IPS-18c (cell line): ENCODE data around the gene CAMK4.
"Not testable (repeated sequence)": the region's sequence is repeated elsewhere in the genome, so short reads cannot be mapped to it uniquely, and the experiment has no call there.

Experiments used
- H3K4me3 ChIP-seq: 2 replicates; pipeline ENCODE4 v1.7.0; 2013; ENCODE audit warnings: low read depth, mild to moderate bottlenecking, low read length, moderate library complexity; ENCODE audit not compliant: insufficient read depth
- H3K9me3 ChIP-seq: one replicate; pipeline ENCODE4 v1.6.1; 2013; ENCODE audit warnings: mild to moderate bottlenecking, low read length, moderate library complexity; ENCODE audit not compliant: control insufficient read depth, insufficient read depth

Gene CAMK4

DNA sequence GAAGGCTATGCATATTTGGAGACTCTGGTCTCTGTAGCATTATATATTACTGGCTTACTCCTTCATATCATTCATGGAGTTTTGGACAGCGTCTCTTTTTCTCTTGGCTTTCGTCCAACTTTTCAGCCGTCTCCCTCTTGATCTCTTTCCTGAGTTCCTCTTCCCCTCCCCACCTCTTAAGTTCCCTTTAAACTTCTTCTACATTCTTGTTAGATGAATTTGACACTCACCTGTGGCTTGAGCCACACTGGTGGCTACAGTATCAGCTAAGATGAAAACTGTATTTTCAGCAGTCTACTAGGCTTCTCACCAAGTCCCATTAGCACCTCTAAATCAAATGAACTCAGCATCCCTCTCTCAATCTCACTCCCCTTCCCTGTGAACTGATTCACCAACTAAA, 160.0 kb downstream of the CAMK4 start:
- Histone ChIP-seq H3K4me3 (no peak overlapping the region), H3K9me3 (no peaks in the 10 kb centered on the region)

DNA sequence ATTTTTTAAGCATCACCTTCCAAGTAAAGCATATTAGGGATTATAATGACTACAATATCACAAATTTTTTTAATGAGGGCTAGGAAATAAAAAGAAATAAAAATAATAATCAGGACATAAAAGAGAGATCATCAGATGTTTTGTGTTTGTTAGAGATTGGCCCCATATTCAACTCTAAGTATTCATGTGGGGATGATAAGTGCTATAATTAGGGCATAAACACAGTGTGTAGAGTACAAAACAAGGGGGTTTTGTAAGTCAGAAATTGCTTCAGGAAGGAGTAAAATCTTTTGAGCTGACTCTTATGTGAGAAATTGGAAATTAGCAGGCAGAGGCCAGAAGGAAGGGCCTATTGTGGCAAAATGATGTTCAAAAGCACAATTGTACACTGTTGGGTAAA, 160.9 kb downstream of the CAMK4 start:
- no peaks in the 10 kb centered on the region for H3K9me3 ChIP-seq
- no peak overlapping the region for H3K4me3 ChIP-seq

- H3K9me3 ChIP-seq: no peaks in the 10 kb centered on the region
These were observed 162.0 kb downstream of the CAMK4 start for GRCh38 chr5:111385970-111386831.

GRCh38 chr5:111386832-111387162, 162.6 kb downstream of the CAMK4 start:
- Histone ChIP-seq H3K4me3 (no peak overlapping the region), H3K9me3 (no peaks in the 10 kb centered on the region)

More at GRCh38 chr5:111385970-111386831, 162.0 kb downstream of the CAMK4 start:
- no peak overlapping the region for H3K4me3 ChIP-seq

- Histone ChIP-seq H3K4me3 (no peak overlapping the region), H3K9me3 (no peaks in the 10 kb centered on the region)
These were observed 163.2 kb downstream of the CAMK4 start for GRCh38 chr5:111387361-111387760.

DNA sequence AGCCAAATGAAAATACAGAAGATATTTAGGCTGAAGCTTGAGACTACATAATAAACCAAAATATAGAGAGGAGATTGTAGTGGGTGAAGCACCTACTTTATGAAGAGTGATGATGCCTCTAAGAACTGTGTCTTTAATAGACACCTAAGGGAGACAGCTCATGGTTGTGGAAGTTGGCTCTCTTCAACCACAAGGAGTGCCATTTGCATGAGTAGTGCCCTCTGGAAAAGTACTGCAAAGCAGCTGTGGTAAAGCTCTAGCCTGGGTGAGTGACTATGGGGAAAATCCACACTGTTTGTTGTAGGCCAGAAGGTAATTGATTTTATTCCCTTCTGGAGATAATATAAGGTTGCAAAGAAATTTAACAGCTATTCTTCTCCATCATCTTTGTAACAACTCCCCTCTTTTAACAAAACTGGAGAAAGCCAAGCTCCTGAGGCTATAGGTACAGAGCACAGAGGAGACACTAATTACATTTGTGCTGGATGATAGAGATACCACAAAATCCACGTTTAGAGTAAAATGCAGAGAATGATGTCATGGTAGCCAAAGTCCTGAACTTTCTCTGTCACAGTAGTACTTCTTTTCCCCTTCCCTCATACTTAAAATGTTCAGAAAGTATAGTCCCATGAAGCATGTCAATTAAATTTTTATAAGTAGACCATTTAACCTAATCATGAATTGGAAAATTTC, 165.4 kb downstream of the CAMK4 start:
- no peak overlapping the region for H3K4me3 ChIP-seq
- no peaks in the 10 kb centered on the region for H3K9me3 ChIP-seq

- no peaks in the 10 kb centered on the region for H3K9me3 ChIP-seq
These were observed 168.0 kb downstream of the CAMK4 start for GRCh38 chr5:111392181-111392580.

GRCh38 chr5:111394586-111394985, 170.4 kb downstream of the CAMK4 start:
- H3K9me3 ChIP-seq: no peaks in the 10 kb centered on the region
- no peak overlapping the region for H3K4me3 ChIP-seq

More at GRCh38 chr5:111392181-111392580, 168.0 kb downstream of the CAMK4 start:
- no peak overlapping the region for H3K4me3 ChIP-seq

DNA sequence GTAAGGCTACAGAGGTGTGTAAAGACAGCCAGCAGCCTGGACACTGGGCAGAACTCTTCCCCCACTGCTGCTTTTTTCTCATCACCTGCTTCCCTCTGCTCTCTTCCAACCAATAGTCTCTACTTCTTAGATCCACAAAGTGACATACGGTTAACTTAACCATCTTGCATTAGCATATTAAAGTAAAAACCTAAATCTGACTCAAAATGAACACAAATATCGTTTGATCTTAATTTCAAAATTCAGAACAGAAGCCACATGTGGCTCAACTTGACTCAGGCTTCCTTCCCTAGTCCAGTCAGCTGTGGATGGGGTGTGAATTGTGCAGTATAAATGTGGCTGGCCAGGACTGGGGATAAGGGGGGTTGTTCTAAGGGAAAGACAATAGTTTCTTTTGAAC, 173.8 kb downstream of the CAMK4 start:
- Histone ChIP-seq H3K9me3 (no peaks in the 10 kb centered on the region), H3K4me3 (no peak overlapping the region)

DNA sequence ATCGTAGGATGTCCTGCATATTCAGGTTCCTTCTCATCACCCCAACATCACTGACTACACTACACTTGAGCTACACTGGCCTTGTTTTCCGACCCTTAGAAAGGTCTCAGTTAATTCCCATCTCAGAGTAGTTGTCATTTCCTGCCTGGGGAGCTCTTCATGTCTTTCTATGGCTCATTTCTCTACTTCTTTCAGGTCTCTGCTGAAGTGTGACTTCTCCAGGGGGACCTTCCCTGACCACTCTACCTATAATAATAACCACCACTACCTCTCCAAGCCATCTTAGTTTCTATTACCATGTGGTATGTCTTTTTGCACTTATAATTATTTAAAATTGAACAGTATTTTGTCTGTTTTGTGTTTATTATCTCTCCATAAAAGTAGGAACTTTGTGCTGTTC, 174.9 kb downstream of the CAMK4 start:
- H3K4me3 ChIP-seq: no peak overlapping the region
- H3K9me3 ChIP-seq: no peaks in the 10 kb centered on the region

DNA sequence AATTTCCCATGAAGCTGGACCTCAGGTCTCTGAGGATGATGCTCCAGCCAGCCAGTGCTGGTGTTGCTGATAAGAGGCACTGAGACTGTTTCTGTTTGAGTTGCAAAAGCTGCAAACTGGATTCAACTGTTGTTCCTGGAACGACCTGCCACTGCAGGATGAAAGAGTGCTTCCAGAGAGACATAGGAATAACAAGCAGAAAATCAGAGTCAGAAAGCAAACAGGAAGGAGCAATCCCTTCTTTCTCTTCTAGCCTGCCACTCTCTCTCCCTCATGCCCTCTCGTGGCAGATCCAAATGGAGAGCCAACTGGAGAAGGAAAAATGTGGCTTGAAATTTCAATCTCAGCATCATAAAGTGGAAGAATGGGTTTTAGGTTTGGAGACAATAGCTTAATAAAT, 177.7 kb downstream of the CAMK4 start:
- H3K9me3 ChIP-seq: no peaks in the 10 kb centered on the region
- no peak overlapping the region for H3K4me3 ChIP-seq

GRCh38 chr5:111404270-111404769, 180.1 kb downstream of the CAMK4 start:
- Histone ChIP-seq H3K9me3 (no peaks in the 10 kb centered on the region), H3K4me3 (no peak overlapping the region)

GRCh38 chr5:111407562-111407961, 183.4 kb downstream of the CAMK4 start:
- no peak overlapping the region for H3K4me3 ChIP-seq
- no peaks in the 10 kb centered on the region for H3K9me3 ChIP-seq

GRCh38 chr5:111408817-111409216, 184.6 kb downstream of the CAMK4 start:
- H3K4me3 ChIP-seq: no peak overlapping the region
- no peaks in the 10 kb centered on the region for H3K9me3 ChIP-seq

GRCh38 chr5:111409266-111409665, 185.1 kb downstream of the CAMK4 start:
- not testable (repeated sequence) for H3K4me3 ChIP-seq, H3K9me3 ChIP-seq

GRCh38 chr5:111410067-111410466, 185.9 kb downstream of the CAMK4 start:
- H3K4me3 ChIP-seq, H3K9me3 ChIP-seq: not testable (repeated sequence)

DNA sequence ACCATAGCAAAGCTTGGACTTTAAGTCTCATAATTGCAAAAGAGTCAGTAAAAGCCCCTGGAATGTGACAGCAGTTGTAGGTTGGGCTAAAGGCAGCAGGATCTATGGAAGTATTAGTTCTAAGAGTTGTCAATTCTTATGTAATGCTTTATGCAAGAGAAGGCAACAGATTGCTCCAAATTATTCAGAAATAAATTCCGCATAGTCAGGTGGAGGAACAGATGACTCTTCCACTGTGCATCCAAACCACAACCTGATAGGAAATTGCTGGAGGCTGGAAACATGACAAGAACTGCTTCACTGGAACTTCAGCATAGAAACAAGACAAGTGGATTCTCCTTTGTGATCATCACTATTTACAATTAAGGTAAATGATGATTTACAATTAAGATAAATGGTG, 187.1 kb downstream of the CAMK4 start:
- Histone ChIP-seq H3K4me3 (no peak overlapping the region), H3K9me3 (no peaks in the 10 kb centered on the region)

GRCh38 chr5:111412593-111412992, 188.4 kb downstream of the CAMK4 start:
- Histone ChIP-seq H3K9me3 (no peaks in the 10 kb centered on the region), H3K4me3 (no peak overlapping the region)
